GM21619 (cell line): ENCODE measurements around the gene CWC27.
"Not testable (repeated sequence)": the region's sequence is repeated elsewhere in the genome, so short reads cannot be mapped to it uniquely, and the experiment has no call there.

Experiments
- ATAC-seq: cut with Tn5 transposase; IDR thresholded peaks from one replicate; pipeline ENCODE4 v1.9.1; 2021; ENCODE audit not compliant: unreplicated experiment

Gene CWC27

GRCh38 chr5:64836786-64837185 is 68.1 kb downstream of the CWC27 start:
- ATAC-seq = no peak

GRCh38 chr5:64838376-64838775 is 69.6 kb downstream of the CWC27 start:
- no peak for ATAC-seq

- ATAC-seq = no peak
These were observed 70.1 kb downstream of the CWC27 start for GRCh38 chr5:64838803-64839202.

GRCh38 chr5:64839936-64840335 is 71.2 kb downstream of the CWC27 start:
- no peak for ATAC-seq

- no peak for ATAC-seq
These were observed 72.2 kb downstream of the CWC27 start for GRCh38 chr5:64840958-64841357.

- no peak for ATAC-seq
These were observed 85.0 kb downstream of the CWC27 start for GRCh38 chr5:64853777-64854176.

- no peak for ATAC-seq
These were observed 86.1 kb downstream of the CWC27 start for GRCh38 chr5:64854855-64855254.

- ATAC-seq = no peak
These were observed 91.2 kb downstream of the CWC27 start for GRCh38 chr5:64859881-64860280.

GRCh38 chr5:64861281-64861680 is 92.6 kb downstream of the CWC27 start:
- ATAC-seq = no peak

GRCh38 chr5:64864171-64864570 is 95.4 kb downstream of the CWC27 start:
- ATAC-seq = no peak

- no peak for ATAC-seq
These were observed 96.9 kb downstream of the CWC27 start for GRCh38 chr5:64865662-64866061.

GRCh38 chr5:64869419-64869818 is 100.7 kb downstream of the CWC27 start:
- no peak for ATAC-seq

GRCh38 chr5:64872044-64872443 is 103.3 kb downstream of the CWC27 start:
- no peak for ATAC-seq

GRCh38 chr5:64873441-64873840 is 104.7 kb downstream of the CWC27 start:
- no peak for ATAC-seq

GRCh38 chr5:64874753-64875152 is 106.0 kb downstream of the CWC27 start:
- ATAC-seq = no peak

GRCh38 chr5:64876203-64876602 is 107.5 kb downstream of the CWC27 start:
- no peak for ATAC-seq

- ATAC-seq = no peak
These were observed 112.1 kb downstream of the CWC27 start for GRCh38 chr5:64880821-64881220.

GRCh38 chr5:64883912-64884311 is 115.2 kb downstream of the CWC27 start:
- no peak for ATAC-seq

- ATAC-seq = no peak
These were observed 115.8 kb downstream of the CWC27 start for GRCh38 chr5:64884541-64884940.

GRCh38 chr5:64887910-64888309 is 119.2 kb downstream of the CWC27 start:
- ATAC-seq = no peak

- no peak for ATAC-seq
These were observed 127.0 kb downstream of the CWC27 start for GRCh38 chr5:64895748-64896147.

- ATAC-seq = no peak
These were observed 131.1 kb downstream of the CWC27 start for GRCh38 chr5:64899838-64900237.

- ATAC-seq = no peak
These were observed 131.9 kb downstream of the CWC27 start for GRCh38 chr5:64900618-64901017.

GRCh38 chr5:64907399-64907798 is 138.7 kb downstream of the CWC27 start:
- ATAC-seq = not testable (repeated sequence)
